MM.1S (cell line): ENCODE measurements around the gene HS1BP3.

ENCODE experiments used
- EZH2 ChIP-seq: fragments of 300-600 bp; sonication (generic); optimal IDR thresholded peaks from 2 replicates; pipeline ENCODE3; 2017; ENCODE audit warnings: low read depth, mild to moderate bottlenecking, antibody characterized with exemption, low read length, mixed read lengths
- TF ChIP-seq, protein P1 (sequence below): fragments of 300-600 bp; sonication (generic); IDR thresholded peaks from 2 replicates; pipeline ENCODE4 v1.5.1; 2016; ENCODE audit warnings: antibody characterized with exemption, low read length, mixed read lengths

DNA sequence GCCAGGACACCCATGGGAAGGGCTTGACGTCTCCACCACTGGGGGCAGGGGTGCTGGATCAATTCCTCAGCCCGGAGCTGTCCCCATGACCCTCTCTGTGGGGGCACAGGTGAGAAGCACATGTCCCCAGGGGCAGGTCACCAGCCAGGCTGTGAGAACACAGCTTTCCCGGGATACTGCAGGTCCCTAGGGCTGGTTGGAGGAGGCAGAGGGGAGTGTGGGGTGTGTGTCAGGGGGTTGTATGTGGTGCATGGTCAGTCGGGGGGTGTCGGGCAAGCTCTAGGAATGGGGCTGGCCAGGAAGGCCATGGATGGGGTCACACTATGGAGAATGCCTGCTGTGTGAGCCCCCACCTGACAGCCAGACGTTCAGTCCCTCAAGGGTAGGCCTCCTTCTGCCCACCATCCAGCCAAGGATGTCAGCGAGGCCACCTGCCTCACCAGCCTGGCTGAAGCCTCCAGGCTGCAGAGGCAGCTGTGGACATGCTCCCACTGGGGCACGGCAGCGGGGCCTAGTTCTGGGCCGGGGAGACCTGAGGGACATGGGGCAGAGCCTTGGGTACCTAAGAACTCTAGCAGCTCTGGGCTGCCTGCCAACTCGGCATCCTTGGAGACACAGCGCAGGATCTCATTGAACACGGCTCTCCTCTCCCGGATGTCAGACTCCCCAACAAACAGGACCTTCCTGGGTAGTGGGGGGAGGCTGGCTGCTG is 10.3 kb downstream of the HS1BP3 start:
- TF ChIP-seq, protein P1, sequence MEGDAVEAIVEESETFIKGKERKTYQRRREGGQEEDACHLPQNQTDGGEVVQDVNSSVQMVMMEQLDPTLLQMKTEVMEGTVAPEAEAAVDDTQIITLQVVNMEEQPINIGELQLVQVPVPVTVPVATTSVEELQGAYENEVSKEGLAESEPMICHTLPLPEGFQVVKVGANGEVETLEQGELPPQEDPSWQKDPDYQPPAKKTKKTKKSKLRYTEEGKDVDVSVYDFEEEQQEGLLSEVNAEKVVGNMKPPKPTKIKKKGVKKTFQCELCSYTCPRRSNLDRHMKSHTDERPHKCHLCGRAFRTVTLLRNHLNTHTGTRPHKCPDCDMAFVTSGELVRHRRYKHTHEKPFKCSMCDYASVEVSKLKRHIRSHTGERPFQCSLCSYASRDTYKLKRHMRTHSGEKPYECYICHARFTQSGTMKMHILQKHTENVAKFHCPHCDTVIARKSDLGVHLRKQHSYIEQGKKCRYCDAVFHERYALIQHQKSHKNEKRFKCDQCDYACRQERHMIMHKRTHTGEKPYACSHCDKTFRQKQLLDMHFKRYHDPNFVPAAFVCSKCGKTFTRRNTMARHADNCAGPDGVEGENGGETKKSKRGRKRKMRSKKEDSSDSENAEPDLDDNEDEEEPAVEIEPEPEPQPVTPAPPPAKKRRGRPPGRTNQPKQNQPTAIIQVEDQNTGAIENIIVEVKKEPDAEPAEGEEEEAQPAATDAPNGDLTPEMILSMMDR, result no peak
- TF ChIP-seq EZH2, result no peak
